ENCODE measurements around the gene OCSTAMP.

Gene OCSTAMP

DNA sequence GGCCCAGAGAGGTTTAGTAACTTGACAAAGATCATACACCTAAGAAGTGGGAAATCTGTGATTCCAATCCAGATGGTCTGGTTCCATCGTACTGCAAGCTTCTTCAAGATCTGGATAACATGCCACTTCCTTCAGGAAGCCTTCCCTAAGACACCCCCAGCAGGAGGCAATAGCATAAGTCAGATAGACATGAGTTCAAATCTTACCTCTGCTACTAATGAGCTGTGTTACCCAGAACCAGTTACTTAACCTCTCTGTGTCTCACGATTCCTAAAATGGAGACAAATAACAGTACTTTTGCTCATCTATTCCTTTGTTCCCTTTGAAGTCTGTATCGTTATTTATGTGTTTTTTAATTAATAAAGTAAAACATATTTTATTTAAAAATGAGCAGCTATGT lies 22.3 kb upstream of the OCSTAMP start:
- no peak for DNase-seq

DNA sequence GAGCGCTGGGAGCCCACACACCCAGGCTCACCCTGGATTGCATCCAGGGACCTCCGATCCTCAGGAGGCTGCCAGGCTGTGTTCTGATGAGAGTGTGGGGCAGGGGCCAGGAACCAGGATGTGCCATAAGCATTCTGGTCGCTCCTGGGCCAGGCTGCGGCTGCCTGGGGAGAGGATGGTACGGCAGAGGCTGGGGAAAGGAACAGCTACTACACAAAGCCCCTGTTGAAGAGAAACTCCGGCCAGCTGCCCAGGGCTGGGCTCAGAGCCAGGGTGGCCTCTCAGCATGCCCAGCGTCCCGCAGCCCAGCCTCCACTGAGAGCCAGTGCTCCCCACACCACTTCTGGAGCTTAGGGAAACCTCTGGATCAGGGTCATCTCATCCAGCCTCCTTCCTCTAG lies 21.7 kb upstream of the OCSTAMP start:
- DNase-seq: no peak

DNA sequence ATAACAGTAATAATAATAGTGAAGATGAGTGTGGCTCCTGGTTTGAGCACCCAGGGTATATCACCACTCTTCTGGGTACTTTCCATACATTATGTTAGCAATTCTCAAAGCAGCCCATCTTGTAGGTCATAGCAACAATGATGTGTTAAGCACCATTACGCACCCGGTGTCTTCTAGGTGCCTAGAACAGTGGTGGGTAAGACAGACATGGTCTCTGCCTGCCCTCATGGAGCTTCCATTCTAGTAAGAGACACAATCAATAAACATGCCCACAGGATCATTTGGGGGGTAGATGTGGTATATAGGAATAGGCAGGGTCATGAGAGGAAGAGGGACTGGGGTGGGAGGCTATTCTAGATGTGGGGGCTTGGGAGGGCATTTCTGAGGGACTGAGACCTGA lies 21.0 kb upstream of the OCSTAMP start:
- no peak for DNase-seq

DNA sequence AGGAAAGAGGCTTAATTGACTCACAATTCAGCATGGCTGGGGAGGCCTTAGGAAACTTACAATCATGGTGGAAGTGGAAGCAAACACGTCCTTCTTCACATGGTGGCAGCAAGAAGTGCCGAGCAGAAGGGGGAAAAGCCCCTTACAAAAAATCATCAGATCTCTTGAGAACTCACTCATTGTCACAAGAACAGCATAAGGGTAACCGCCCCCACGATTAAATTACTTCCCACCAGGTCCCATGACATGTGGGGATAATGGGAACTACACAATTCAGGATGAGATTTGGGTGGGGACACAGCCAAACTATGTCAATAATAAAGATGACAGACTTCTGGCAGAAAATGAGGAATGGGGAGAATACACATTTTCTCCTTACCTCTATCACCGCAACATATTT lies 20.5 kb upstream of the OCSTAMP start:
- DNase-seq: no peak

GRCh38 chr20:46569961-46570360 lies 19.5 kb upstream of the OCSTAMP start:
- no peak for DNase-seq

DNA sequence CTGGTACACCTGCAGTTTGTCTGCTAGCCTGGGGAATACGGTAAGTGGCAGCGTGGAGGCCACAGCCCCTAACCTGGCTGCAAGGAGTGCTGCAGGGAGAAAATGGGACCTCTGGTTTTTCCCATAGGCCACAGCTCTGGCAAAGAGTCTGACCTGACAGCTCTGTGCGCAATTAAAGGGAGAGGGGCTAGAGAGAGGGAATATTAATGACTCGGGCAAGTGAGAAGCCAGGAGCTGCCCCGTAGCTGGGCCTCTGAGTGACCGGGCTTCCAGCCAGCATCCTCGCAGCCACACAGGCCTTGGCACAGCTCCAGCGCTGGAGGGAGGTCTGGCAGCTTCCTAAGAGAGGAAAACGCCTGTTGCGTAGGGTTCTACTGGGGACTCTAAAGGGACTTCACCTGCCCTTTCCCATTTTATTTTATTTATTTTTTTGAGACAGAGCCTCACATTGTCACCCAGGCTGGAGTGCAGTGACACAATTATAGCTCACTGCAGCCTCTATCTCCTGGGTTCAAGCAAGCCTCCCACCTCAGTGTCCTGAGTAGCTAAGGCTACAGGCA lies 18.2 kb upstream of the OCSTAMP start:
- DNase-seq: peak; percentile 64

GRCh38 chr20:46566125-46566524 lies 15.7 kb upstream of the OCSTAMP start:
- DNase-seq: no peak

GRCh38 chr20:46564241-46564957 lies 13.9 kb upstream of the OCSTAMP start:
- DNase-seq: no peak

- DNase-seq: no peak
Measured at GRCh38 chr20:46563860-46564221, 13.4 kb upstream of the OCSTAMP start.

DNA sequence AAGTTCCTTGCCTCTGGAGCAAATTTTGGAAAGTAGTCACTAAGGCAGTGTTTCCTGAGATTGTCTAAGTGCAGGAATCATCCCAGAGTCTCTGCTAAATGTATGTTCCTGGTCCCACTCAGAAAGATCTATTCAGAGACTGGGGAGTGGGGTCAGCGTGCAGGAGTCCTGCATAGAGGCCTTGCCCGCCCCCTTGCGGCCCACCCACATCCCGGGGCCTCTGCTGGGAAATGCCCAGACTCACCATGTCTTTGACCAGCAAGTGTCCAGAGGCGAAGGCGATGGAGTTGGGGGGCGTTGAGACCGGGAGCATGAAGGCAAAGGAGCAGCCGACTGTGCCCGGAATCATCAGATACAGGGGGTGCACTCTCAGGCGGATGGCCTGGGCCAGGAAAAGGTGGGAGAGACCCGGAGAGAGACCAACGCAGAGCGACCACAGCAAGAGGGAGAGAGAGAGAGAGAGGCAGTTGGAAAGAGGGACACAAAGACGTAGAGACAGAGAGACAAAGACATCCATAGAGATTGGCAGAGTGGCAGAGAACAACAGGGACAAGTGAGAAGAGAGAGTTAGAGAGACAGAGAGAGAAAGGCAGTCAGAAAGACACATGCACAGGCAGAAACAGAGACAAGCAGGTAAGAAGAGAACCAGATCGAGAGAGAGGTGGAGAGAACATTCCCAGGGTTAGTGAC lies 12.9 kb upstream of the OCSTAMP start:
- no peak for DNase-seq

DNA sequence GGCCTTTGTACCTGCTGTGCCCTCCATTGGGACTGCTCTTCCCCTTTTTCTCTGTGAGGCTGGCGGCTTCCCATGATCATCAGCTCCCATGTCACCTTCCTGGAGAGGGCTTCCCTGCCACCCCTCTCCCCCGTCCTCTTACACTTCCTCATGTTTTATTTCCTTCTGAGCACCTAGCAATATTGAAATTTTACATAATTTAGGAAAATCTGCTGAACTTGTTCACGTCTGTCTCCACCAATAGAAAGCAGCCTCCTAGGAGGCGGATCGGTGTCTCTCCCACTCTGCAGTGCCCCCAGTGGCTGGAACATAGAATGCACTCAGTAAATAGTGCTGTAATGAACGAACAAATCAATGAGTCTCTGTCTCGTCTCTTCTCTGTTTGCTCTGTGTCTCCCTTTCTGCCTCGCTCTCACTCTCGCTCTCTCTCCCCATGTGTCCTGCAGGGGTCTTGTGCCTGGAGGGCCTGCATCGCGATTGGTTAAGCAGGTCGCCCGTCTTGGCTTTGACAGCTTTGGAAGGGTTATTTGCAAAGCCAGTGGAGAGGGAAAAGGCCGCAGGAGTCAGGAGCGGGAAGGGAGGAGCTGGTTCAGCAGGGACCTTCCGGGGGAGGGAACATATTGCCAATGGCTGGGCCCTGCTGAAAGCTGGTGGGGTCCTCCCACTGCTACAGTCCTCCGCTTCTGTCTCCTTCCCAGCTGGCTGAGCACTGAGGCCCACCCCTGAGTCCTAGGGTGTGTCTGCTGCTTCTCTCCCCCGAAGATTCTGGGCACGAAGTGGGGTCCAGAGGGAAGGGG lies 12.1 kb upstream of the OCSTAMP start:
- peak; percentile 57 for DNase-seq

GRCh38 chr20:46562009-46562372 lies 11.5 kb upstream of the OCSTAMP start:
- DNase-seq: no peak

GRCh38 chr20:46559685-46560440 lies 9.4 kb upstream of the OCSTAMP start:
- DNase-seq: no peak

DNA sequence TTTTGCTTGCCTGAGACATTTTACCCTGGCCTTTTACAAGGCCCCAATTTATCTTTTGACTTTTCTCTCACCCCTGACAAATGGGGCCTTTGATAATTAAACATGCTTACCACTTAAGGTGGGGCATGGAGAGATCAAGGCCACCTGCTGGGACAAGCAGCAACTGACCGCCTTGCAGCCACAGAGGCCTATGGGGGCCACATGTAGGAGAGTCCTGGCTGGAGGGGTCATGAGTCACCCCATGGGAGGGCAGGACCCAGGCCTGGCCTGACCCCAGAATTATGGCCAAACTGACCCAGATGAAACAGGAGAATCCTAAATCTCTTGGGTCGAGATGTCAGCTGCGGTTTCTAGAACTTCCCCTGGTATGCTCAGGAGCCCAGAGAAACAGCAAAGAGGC lies 8.5 kb upstream of the OCSTAMP start:
- DNase-seq: no peak

- peak; percentile 85 for DNase-seq
Measured at GRCh38 chr20:46558511-46558959, 8.1 kb upstream of the OCSTAMP start.

DNA sequence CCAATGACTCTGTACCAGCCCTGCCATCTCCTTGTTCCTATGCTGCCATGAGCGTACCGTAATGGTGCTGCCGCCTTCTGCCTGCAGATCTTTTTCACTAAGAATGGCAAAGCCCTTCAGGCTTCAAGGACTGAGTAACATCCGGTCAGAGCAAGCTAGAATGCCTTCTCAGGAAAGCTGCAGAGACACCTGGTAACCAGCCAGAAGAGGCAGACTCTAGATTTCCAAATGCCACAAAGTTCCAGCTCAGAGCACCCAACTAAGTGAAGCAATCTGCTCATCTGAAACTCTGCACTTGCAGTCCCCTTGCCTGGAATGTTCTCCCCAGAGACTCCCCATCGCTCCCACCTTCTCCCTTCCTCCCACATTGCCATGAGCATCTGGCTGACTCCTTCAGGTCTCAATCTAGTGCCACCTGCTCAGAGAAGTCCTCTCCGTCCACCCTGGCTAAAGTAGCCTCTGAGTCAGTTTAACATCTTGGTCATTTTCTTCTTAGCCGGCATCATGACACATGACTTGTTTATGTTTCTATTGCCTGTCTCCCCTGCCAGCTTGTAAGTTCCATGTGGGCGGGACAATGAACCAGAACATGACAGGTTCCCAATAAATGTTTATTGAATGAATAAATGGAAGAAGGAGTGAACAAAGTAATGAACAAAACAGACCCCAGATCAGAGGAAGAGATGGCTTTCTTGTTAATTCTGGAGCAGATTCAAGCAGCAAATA lies 6.9 kb upstream of the OCSTAMP start:
- DNase-seq: peak; percentile 19

GRCh38 chr20:46555370-46555956 lies 5.0 kb upstream of the OCSTAMP start:
- no peak for DNase-seq

DNA sequence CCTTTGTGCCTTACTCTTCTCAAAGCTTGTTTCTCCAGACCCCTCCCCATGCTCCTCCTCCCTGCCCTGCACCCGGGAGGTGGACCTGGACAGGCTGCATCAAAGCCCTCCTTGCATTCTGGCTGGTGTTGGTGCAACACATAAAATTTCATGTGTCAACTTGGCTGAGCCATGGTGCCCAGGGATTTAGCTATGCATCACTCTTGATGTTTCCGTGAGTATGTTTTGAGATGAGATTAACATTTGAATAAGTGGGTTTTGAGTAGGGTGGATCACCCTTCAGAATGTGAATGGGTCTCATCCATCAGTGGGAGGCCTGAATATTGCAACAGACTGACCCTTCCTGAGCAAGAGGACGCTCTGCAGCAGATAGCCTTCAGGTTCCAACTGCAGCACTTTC lies 4.4 kb upstream of the OCSTAMP start:
- DNase-seq: no peak

DNA sequence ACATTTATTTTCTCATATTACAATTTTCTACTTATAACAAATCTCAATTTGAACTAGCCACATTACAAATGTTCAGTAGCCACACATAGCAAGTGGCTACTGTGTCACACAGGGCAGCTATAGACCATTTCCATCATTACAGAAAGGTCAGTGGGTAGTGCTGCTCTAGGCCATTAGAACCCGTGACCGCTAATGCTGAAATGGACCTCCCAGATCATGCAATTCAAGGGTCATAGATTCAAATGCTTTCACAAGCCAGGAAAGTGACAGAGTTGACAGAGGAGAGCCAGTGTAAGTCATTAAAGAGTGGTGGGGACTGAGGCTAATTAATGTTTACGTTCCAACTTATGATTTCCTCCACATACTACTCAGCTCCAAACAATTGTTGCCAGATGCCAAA lies 3.5 kb upstream of the OCSTAMP start:
- DNase-seq: no peak

- DNase-seq: no peak
Measured at GRCh38 chr20:46552460-46553420, 2.3 kb upstream of the OCSTAMP start.
